Measurements from ENCODE around the gene NRXN2. TPM values are rescaled to one million over a fixed set of nuclear protein-coding genes. Genes with fewer than 3 reads are reported as not detected.

Gene NRXN2
- total RNA-seq, 1 experiment from 2014 or later = not detected

- TF ChIP-seq CTCF (IDR thresholded peaks at IDR 0.05; ENCODE audit: unreplicated experiment) = no peak
- BruUV-seq (replicated peaks) = no TSS peak
- no peak for DNase-seq (ENCODE audit: unreplicated experiment)
- Mint-ChIP-seq H3K27ac (ENCODE audit: low read depth, unreplicated experiment) (no peak overlapping the region), H3K4me3 (ENCODE audit: unreplicated experiment) (no peak overlapping the region), H3K4me1 (ENCODE audit: insufficient read depth, unreplicated experiment) (no peaks in the 10 kb centered on the region), H3K36me3 (ENCODE audit: insufficient read depth, unreplicated experiment) (no peaks in the 10 kb centered on the region), H3K9me3 (ENCODE audit: unreplicated experiment) (no peaks in the 10 kb centered on the region), H3K27me3 (ENCODE audit: insufficient read depth, unreplicated experiment) (peaks cover 91% of the 10 kb centered on the region)
- intact Hi-C loops (cut with micrococcal nuclease) = no loop called here
- POLR2A ChIA-PET = interaction anchor here (0.5 to 0.8 kb wide), 2 partner anchors 20 to 30 kb away, joined by 3 to 4 read pairs; no protein-coding TSS in a partner anchor
- CTCF ChIA-PET = interaction anchor here (0.7 to 3.0 kb wide), 5 partner anchors 9 to 313 kb away, joined by 3 to 11 read pairs (median 3); no protein-coding TSS in a partner anchor
Measured at GRCh38 chr11:64718780-64719124, 4.2 kb downstream of the NRXN2 start.

- Mint-ChIP-seq H3K27ac (ENCODE audit: low read depth, unreplicated experiment) (no peak overlapping the region), H3K4me1 (ENCODE audit: insufficient read depth, unreplicated experiment) (no peaks in the 10 kb centered on the region), H3K36me3 (ENCODE audit: insufficient read depth, unreplicated experiment) (no peaks in the 10 kb centered on the region), H3K4me3 (ENCODE audit: unreplicated experiment) (no peak overlapping the region), H3K9me3 (ENCODE audit: unreplicated experiment) (no peaks in the 10 kb centered on the region), H3K27me3 (ENCODE audit: insufficient read depth, unreplicated experiment) (peaks cover 93% of the 10 kb centered on the region)
- no peak for DNase-seq (ENCODE audit: unreplicated experiment)
- ChIA-PET POLR2A (interaction anchor here (0.5 to 0.8 kb wide), 2 partner anchors 20 to 30 kb away, joined by 3 to 4 read pairs; no protein-coding TSS in a partner anchor), CTCF (interaction anchor here (0.6 to 3.0 kb wide), 6 partner anchors 9 to 312 kb away, joined by 3 to 11 read pairs (median 3); no protein-coding TSS in a partner anchor)
- BruUV-seq (replicated peaks) = no TSS peak
- TF ChIP-seq CTCF (IDR thresholded peaks at IDR 0.05; ENCODE audit: unreplicated experiment) = no peak
- intact Hi-C loops (cut with micrococcal nuclease) = no loop called here
Measured at GRCh38 chr11:64718084-64718779, 4.8 kb downstream of the NRXN2 start.

- Mint-ChIP-seq H3K4me3 (ENCODE audit: unreplicated experiment) (no peak overlapping the region), H3K27ac (ENCODE audit: low read depth, unreplicated experiment) (no peak overlapping the region), H3K27me3 (ENCODE audit: insufficient read depth, unreplicated experiment) (peaks cover 87% of the 10 kb centered on the region), H3K4me1 (ENCODE audit: insufficient read depth, unreplicated experiment) (no peaks in the 10 kb centered on the region), H3K36me3 (ENCODE audit: insufficient read depth, unreplicated experiment) (no peaks in the 10 kb centered on the region), H3K9me3 (ENCODE audit: unreplicated experiment) (no peaks in the 10 kb centered on the region)
- intact Hi-C loops (cut with micrococcal nuclease) = no loop called here
- CTCF ChIA-PET = interaction anchor here (0.9 to 1.2 kb wide), 2 partner anchors 25 to 57 kb away, joined by 3 to 4 read pairs; no protein-coding TSS in a partner anchor
- POLR2A ChIA-PET = interaction anchor here (0.5 to 1.0 kb wide), 2 partner anchors 9 to 16 kb away, joined by 3 read pairs; no protein-coding TSS in a partner anchor
- no peak for TF ChIP-seq CTCF (IDR thresholded peaks at IDR 0.05; ENCODE audit: unreplicated experiment)
- no peak for DNase-seq (ENCODE audit: unreplicated experiment)
- BruUV-seq (replicated peaks) = no TSS peak
Measured at GRCh38 chr11:64717268-64717578, 5.8 kb downstream of the NRXN2 start.

- H3K27ac Mint-ChIP-seq (ENCODE audit: low read depth, unreplicated experiment) = no peak overlapping the region
- POLR2A ChIA-PET = interaction anchor here (0.5 to 1.0 kb wide), 2 partner anchors 8 to 16 kb away, joined by 3 read pairs; no protein-coding TSS in a partner anchor
- H3K9me3 Mint-ChIP-seq (ENCODE audit: unreplicated experiment) = no peaks in the 10 kb centered on the region
- H3K36me3 Mint-ChIP-seq (ENCODE audit: insufficient read depth, unreplicated experiment) = no peaks in the 10 kb centered on the region
- peaks cover 82% of the 10 kb centered on the region for H3K27me3 Mint-ChIP-seq (ENCODE audit: insufficient read depth, unreplicated experiment)
- no peak for TF ChIP-seq CTCF (IDR thresholded peaks at IDR 0.05; ENCODE audit: unreplicated experiment)
- CTCF ChIA-PET = interaction anchor here (1.1 kb wide), 1 partner anchor 265 kb away, joined by 3 read pairs; no protein-coding TSS in a partner anchor
- intact Hi-C loops (cut with micrococcal nuclease) = no loop called here
- H3K4me1 Mint-ChIP-seq (ENCODE audit: insufficient read depth, unreplicated experiment) = no peaks in the 10 kb centered on the region
- no peak overlapping the region for H3K4me3 Mint-ChIP-seq (ENCODE audit: unreplicated experiment)
- DNase-seq (ENCODE audit: unreplicated experiment) = no peak
- BruUV-seq (replicated peaks) = no TSS peak
Measured at GRCh38 chr11:64716473-64717267, 6.3 kb downstream of the NRXN2 start.

Data from MCF 10A (cell line).